ENCODE results near the gene ADARB1. TPM values are rescaled to one million over a fixed set of nuclear protein-coding genes. Genes with fewer than 3 reads are reported as not detected.

Gene ADARB1
- total RNA-seq, 1 experiment from 2014 or later: 12.1 TPM

GRCh38 chr21:45224189-45224938 lies 150.0 kb downstream of the ADARB1 start:
- no peaks in the 10 kb centered on the region for H3K9me2 ChIP-seq (ENCODE audit: insufficient read depth)
- H3K4me1 ChIP-seq (replicated peaks; ENCODE audit: insufficient read depth): peaks cover 13% of the 10 kb centered on the region; the same call in 1 of the 2 replicates
- no TSS peak for BruUV-seq (replicated peaks)
- no peak overlapping the region for H2AFZ ChIP-seq
- no peak for DNase-seq
- no peak for TF ChIP-seq EZH2 (IDR thresholded peaks at IDR 0.05; ENCODE audit: low read depth)
- no peak for TF ChIP-seq CTCF (conservative IDR thresholded peaks at IDR 0.05)
- no peaks in the 10 kb centered on the region for H3K79me2 ChIP-seq (ENCODE audit: low read depth)
- POLR2A ChIA-PET (ENCODE audit: unreplicated experiment): interaction anchor here (0.6 kb wide), 1 partner anchor 417 kb away, joined by 5 read pairs; no protein-coding TSS in a partner anchor
- intact Hi-C loops (cut with micrococcal nuclease; ENCODE audit: unreplicated experiment): no loop called here
- H3K27me3 ChIP-seq (ENCODE audit: insufficient read depth, low read depth): no peaks in the 10 kb centered on the region
- H3K4me2 ChIP-seq: no peak overlapping the region
- CTCF ChIA-PET: no interaction called here
- H4K20me1 ChIP-seq (ENCODE audit: insufficient read depth): no peaks in the 10 kb centered on the region
- no peak overlapping the region for H3K4me3 ChIP-seq
- H3F3A ChIP-seq (ENCODE audit: insufficient read depth, low read depth): peaks cover 12% of the 10 kb centered on the region; the same call in 1 of the 2 replicates
- no peaks in the 10 kb centered on the region for H3K36me3 ChIP-seq (ENCODE audit: low read depth)
- no peak overlapping the region for H3K27ac ChIP-seq
- no peaks in the 10 kb centered on the region for H3K9me3 ChIP-seq (ENCODE audit: insufficient read depth, low read depth)

- Histone ChIP-seq H3F3A (ENCODE audit: insufficient read depth, low read depth) (peaks cover 12% of the 10 kb centered on the region; the same call in 1 of the 2 replicates), H3K4me1 (replicated peaks; ENCODE audit: insufficient read depth) (peaks cover 14% of the 10 kb centered on the region; the same call in 1 of the 2 replicates), H4K20me1 (ENCODE audit: insufficient read depth) (no peaks in the 10 kb centered on the region), H3K9me2 (ENCODE audit: insufficient read depth) (no peaks in the 10 kb centered on the region), H3K4me2 (no peak overlapping the region), H3K27ac (no peak overlapping the region), H3K9me3 (ENCODE audit: insufficient read depth, low read depth) (no peaks in the 10 kb centered on the region), H3K4me3 (no peak overlapping the region), H3K36me3 (ENCODE audit: low read depth) (no peaks in the 10 kb centered on the region), H3K79me2 (ENCODE audit: low read depth) (no peaks in the 10 kb centered on the region), H3K27me3 (ENCODE audit: insufficient read depth, low read depth) (no peaks in the 10 kb centered on the region), H2AFZ (no peak overlapping the region)
- CTCF ChIA-PET: no interaction called here
- POLR2A ChIA-PET (ENCODE audit: unreplicated experiment): interaction anchor here (0.6 kb wide), 1 partner anchor 418 kb away, joined by 5 read pairs; no protein-coding TSS in a partner anchor
- intact Hi-C loops (cut with micrococcal nuclease; ENCODE audit: unreplicated experiment): no loop called here
- no peak for TF ChIP-seq EZH2 (IDR thresholded peaks at IDR 0.05; ENCODE audit: low read depth)
- no peak for TF ChIP-seq CTCF (conservative IDR thresholded peaks at IDR 0.05)
- no TSS peak for BruUV-seq (replicated peaks)
- no peak for DNase-seq
These were observed 150.8 kb downstream of the ADARB1 start for GRCh38 chr21:45225041-45225740.

- Histone ChIP-seq H3K4me1 (replicated peaks; ENCODE audit: insufficient read depth) (peaks cover 14% of the 10 kb centered on the region; the same call in 1 of the 2 replicates), H3K9me2 (ENCODE audit: insufficient read depth) (no peaks in the 10 kb centered on the region), H4K20me1 (ENCODE audit: insufficient read depth) (no peaks in the 10 kb centered on the region), H3K27ac (no peak overlapping the region), H3K4me2 (no peak overlapping the region), H3K9me3 (ENCODE audit: insufficient read depth, low read depth) (no peaks in the 10 kb centered on the region), H3K27me3 (ENCODE audit: insufficient read depth, low read depth) (no peaks in the 10 kb centered on the region), H3K36me3 (ENCODE audit: low read depth) (no peaks in the 10 kb centered on the region), H3K79me2 (ENCODE audit: low read depth) (no peaks in the 10 kb centered on the region), H3K4me3 (no peak overlapping the region), H2AFZ (no peak overlapping the region), H3F3A (ENCODE audit: insufficient read depth, low read depth) (peaks cover 12% of the 10 kb centered on the region; the same call in 1 of the 2 replicates)
- no peak for DNase-seq
- ChIA-PET POLR2A (ENCODE audit: unreplicated experiment) (no interaction called here), CTCF (interaction anchor here (0.6 kb wide), 1 partner anchor 165 kb away, joined by 5 read pairs; no protein-coding TSS in a partner anchor)
- intact Hi-C loops (cut with micrococcal nuclease; ENCODE audit: unreplicated experiment): no loop called here
- TF ChIP-seq CTCF (conservative IDR thresholded peaks at IDR 0.05) (no peak), EZH2 (IDR thresholded peaks at IDR 0.05; ENCODE audit: low read depth) (no peak)
- no TSS peak for BruUV-seq (replicated peaks)
These were observed 151.5 kb downstream of the ADARB1 start for GRCh38 chr21:45225741-45226327.
